OCI-LY7 (cell line): ENCODE data around the gene NSMF.

Source experiments
- EZH2phosphoT487 ChIP-seq: fragments of 200-600 bp; sonication (generic); IDR thresholded peaks from 2 replicates; pipeline ENCODE4 v1.6.1; 2018; ENCODE audit warnings: low read depth, borderline replicate concordance, mild to moderate bottlenecking, mixed run types, antibody characterized with exemption, low read length, moderate library complexity, mixed read lengths
- TF ChIP-seq, protein P1 (sequence below): fragments of 200-600 bp; sonication (generic); conservative IDR thresholded peaks from 2 replicates; pipeline ENCODE4 v1.5.1; 2014; ENCODE audit warnings: mild to moderate bottlenecking, antibody characterized with exemption, low read length, moderate library complexity, mixed read lengths

DNA sequence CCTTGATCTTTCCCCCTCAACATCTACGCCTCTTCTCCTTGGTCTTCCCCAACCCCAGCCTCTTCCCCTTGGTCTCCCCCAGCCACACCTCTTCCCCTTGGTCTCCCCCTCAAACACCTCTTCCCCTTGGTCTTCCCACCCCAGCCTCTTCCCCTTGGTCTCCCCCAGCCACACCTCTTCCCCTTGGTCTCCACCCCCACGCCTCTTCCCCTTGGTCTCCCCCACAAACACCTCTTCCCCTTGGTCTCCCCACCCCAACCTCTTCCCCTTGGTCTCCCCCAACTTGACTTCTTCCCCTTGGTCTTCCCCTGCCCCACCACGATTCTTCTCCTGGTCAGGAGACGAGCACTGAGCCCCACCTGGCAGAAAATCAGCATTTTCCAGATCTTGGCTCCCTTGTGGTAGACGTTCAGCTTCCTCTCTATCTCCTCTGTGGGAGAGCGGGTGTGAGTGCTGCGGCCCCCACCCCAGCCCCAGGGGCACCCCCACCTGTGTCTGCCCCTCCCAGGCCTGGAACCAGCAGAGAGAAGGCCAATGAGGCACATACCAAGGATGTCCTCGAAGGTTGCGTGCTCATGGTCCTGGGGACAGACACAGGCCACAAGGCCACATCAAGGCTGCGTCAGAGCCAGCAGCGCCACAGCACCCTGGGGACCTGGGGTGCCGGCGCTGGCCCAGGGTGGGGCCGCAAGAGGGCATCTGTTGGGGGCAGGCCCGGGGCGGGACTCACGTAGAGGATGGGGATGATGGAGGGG lies 7.0 kb downstream of the NSMF start:
- TF ChIP-seq, protein P1, sequence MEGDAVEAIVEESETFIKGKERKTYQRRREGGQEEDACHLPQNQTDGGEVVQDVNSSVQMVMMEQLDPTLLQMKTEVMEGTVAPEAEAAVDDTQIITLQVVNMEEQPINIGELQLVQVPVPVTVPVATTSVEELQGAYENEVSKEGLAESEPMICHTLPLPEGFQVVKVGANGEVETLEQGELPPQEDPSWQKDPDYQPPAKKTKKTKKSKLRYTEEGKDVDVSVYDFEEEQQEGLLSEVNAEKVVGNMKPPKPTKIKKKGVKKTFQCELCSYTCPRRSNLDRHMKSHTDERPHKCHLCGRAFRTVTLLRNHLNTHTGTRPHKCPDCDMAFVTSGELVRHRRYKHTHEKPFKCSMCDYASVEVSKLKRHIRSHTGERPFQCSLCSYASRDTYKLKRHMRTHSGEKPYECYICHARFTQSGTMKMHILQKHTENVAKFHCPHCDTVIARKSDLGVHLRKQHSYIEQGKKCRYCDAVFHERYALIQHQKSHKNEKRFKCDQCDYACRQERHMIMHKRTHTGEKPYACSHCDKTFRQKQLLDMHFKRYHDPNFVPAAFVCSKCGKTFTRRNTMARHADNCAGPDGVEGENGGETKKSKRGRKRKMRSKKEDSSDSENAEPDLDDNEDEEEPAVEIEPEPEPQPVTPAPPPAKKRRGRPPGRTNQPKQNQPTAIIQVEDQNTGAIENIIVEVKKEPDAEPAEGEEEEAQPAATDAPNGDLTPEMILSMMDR = no peak
- TF ChIP-seq EZH2phosphoT487 = no peak
